GM12878 (cell line): Measurements from ENCODE around the gene DNAH17.

Source experiments
- BHLHE40 ChIP-seq, 2 experiments: fragments of 450-650 bp in 1 of 2; IDR thresholded peaks; 2 replicates each; pipeline ENCODE4 v1.6.1; 2011 to 2017; ENCODE audit warnings: low read depth in 2 of 2, borderline replicate concordance in 1 of 2, improper control_type of control experiment in 1 of 2, low read length in 1 of 2, mild to moderate bottlenecking in 1 of 2
- CEBPB ChIP-seq, 2 experiments: fragments of 150-350 bp in 1 of 2; IDR thresholded peaks; 2 replicates each; pipeline ENCODE4 v1.6.1; 2012 to 2014; ENCODE audit warnings: low read depth in 2 of 2, low read length in 2 of 2, borderline replicate concordance in 1 of 2, inconsistent platforms in 1 of 2
- CHD1 ChIP-seq: IDR thresholded peaks from 2 replicates; pipeline ENCODE4 v1.6.1; 2012; ENCODE audit warnings: low read depth, low read length, improper control_type of control experiment
- ESRRA ChIP-seq: IDR thresholded peaks from 2 replicates; pipeline ENCODE4 v1.6.1; 2012; ENCODE audit warnings: mild to moderate bottlenecking, low read length, improper control_type of control experiment
- JUNB ChIP-seq: IDR thresholded peaks from 2 replicates; pipeline ENCODE4 v1.6.1; 2016; ENCODE audit warnings: antibody characterized with exemption, mild to moderate bottlenecking
- NFIC ChIP-seq: IDR thresholded peaks from 2 replicates; pipeline ENCODE4 v1.6.1; 2012; ENCODE audit warnings: low read depth, mild to moderate bottlenecking, inconsistent platforms, low read length, moderate library complexity
- NR2C2 ChIP-seq: IDR thresholded peaks from 2 replicates; pipeline ENCODE4 v1.6.1; 2011; ENCODE audit warnings: borderline replicate concordance, low read depth; ENCODE audit not compliant: control insufficient read depth, insufficient read length
- POLR2A ChIP-seq: IDR thresholded peaks from 2 replicates; pipeline ENCODE4 v1.6.1; 2011; ENCODE audit warnings: low read depth, mild to moderate bottlenecking, low read length
- RCOR1 ChIP-seq: conservative IDR thresholded peaks from 2 replicates; pipeline ENCODE4 v1.6.1; 2012; ENCODE audit warnings: low read depth, low read length, improper control_type of control experiment
- SMARCA5 ChIP-seq: fragments of 450-650 bp; IDR thresholded peaks from 2 replicates; pipeline ENCODE4 v1.6.1; 2017; ENCODE audit warnings: mild to moderate bottlenecking
- ZNF384 ChIP-seq: IDR thresholded peaks from 2 replicates; pipeline ENCODE4 v1.6.1; 2012; ENCODE audit warnings: low read depth, mild to moderate bottlenecking, low read length, improper control_type of control experiment, borderline replicate concordance
- TF ChIP-seq, protein P1 (sequence below): fragments of 450-650 bp; IDR thresholded peaks from 2 replicates; pipeline ENCODE4 v1.6.1; 2017; ENCODE audit warnings: mild to moderate bottlenecking
- TF ChIP-seq, protein P2 (sequence below), 3 experiments: IDR thresholded peaks in 2 of 3; conservative IDR thresholded peaks in 1 of 3; 2 replicates each; pipeline ENCODE4 v1.5.1; 2011; ENCODE audit warnings: low read depth in 3 of 3, low read length in 3 of 3, mild to moderate bottlenecking in 3 of 3, control low read depth in 2 of 3, moderate library complexity in 2 of 3, inconsistent platforms in 1 of 3, mixed read lengths in 1 of 3; ENCODE audit not compliant: control insufficient read depth in 2 of 3, insufficient read depth in 1 of 3; ENCODE audit errors: extremely low read depth in 1 of 3

DNA sequence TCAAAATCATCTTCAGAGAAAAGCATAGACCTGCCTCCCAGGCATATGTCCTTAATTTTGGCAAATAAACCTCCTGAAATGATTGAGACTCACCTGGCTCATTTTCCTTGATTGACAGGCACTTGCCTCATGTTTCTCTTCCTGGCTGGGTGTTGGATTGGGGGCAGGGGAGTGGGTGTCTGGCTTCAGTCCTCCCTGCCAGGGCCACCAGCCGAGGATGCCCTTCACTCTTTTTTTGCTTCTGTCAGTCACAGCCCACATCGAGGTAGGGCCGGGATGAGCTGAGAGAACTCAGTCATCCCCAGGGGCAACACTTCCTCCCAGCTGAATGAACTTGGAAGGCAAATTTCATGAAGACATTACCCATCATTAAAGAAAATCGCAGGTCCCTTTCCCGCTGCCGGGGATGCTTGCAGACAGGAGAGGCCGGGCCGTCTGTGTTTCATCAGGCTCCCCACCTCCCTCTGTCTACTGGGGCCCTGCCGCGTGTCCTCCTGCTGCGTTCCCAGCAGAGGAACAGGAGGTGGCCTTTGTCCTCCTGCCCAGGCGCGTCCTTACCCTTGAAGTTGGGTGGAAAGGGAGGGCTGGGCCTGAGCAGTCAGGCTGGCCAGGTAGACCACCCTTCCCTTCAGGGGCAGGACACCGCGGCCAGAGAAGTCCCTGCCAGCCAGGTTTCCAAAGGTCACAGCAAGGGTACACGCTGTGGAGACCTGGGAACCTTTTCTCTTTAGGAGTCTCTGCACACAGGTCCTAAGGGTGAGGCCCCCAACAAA is 11.2 kb upstream of the DNAH17 start:
- TF ChIP-seq RCOR1: no peak
- TF ChIP-seq ESRRA: no peak
- TF ChIP-seq, protein P1, sequence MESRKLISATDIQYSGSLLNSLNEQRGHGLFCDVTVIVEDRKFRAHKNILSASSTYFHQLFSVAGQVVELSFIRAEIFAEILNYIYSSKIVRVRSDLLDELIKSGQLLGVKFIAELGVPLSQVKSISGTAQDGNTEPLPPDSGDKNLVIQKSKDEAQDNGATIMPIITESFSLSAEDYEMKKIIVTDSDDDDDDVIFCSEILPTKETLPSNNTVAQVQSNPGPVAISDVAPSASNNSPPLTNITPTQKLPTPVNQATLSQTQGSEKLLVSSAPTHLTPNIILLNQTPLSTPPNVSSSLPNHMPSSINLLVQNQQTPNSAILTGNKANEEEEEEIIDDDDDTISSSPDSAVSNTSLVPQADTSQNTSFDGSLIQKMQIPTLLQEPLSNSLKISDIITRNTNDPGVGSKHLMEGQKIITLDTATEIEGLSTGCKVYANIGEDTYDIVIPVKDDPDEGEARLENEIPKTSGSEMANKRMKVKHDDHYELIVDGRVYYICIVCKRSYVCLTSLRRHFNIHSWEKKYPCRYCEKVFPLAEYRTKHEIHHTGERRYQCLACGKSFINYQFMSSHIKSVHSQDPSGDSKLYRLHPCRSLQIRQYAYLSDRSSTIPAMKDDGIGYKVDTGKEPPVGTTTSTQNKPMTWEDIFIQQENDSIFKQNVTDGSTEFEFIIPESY: no peak
- no peak for TF ChIP-seq NR2C2
- TF ChIP-seq, protein P2, sequence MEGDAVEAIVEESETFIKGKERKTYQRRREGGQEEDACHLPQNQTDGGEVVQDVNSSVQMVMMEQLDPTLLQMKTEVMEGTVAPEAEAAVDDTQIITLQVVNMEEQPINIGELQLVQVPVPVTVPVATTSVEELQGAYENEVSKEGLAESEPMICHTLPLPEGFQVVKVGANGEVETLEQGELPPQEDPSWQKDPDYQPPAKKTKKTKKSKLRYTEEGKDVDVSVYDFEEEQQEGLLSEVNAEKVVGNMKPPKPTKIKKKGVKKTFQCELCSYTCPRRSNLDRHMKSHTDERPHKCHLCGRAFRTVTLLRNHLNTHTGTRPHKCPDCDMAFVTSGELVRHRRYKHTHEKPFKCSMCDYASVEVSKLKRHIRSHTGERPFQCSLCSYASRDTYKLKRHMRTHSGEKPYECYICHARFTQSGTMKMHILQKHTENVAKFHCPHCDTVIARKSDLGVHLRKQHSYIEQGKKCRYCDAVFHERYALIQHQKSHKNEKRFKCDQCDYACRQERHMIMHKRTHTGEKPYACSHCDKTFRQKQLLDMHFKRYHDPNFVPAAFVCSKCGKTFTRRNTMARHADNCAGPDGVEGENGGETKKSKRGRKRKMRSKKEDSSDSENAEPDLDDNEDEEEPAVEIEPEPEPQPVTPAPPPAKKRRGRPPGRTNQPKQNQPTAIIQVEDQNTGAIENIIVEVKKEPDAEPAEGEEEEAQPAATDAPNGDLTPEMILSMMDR (IDR thresholded peaks at IDR 0.05 in 2 of 3, conservative IDR thresholded peaks at IDR 0.05 in 1 of 3; ENCODE audit: control insufficient read depth in 2 of 3, extremely low read depth in 1 of 3, insufficient read depth in 1 of 3, low read depth in 3 of 3, low read length in 3 of 3): no peak
- TF ChIP-seq POLR2A: no peak
- TF ChIP-seq CHD1: no peak
- no peak for TF ChIP-seq JUNB
- TF ChIP-seq BHLHE40 (IDR thresholded peaks at IDR 0.05; ENCODE audit: borderline replicate concordance in 1 of 2, low read depth in 2 of 2, low read length in 1 of 2): no peak
- TF ChIP-seq ZNF384: no peak
- TF ChIP-seq NFIC: no peak
- no peak for TF ChIP-seq SMARCA5
- TF ChIP-seq CEBPB (IDR thresholded peaks at IDR 0.05; ENCODE audit: borderline replicate concordance in 1 of 2, low read depth in 2 of 2, low read length in 2 of 2): no peak
